ENCODE results near the gene FZR1. TPM values are rescaled to one million over a fixed set of nuclear protein-coding genes. Genes with fewer than 3 reads are reported as not detected.
"Not testable (repeated sequence)": the region's sequence is repeated elsewhere in the genome, so short reads cannot be mapped to it uniquely, and the experiment has no call there.

FZR1 gene
- total RNA-seq, 1 donor from 2014 or later, result 25.5 TPM

GRCh38 chr19:3556978-3557460, 50.9 kb downstream of the FZR1 start:
- FAIRE-seq, result no peak
- H3K36me3 ChIP-seq (ENCODE audit: control insufficient read depth, insufficient read depth, low read length), result peaks cover 1% of the 10 kb centered on the region
- H3K4me3 ChIP-seq (ENCODE audit: low read depth, low read length), result peak overlapping the region; percentile 91
- peak; percentile 44 for DNase-seq (ENCODE audit: low read depth)
- TF ChIP-seq CTCF (IDR thresholded peaks at IDR 0.05; ENCODE audit: insufficient read depth, low read length, severe bottlenecking), result peak; percentile 31
- H3K27me3 ChIP-seq (ENCODE audit: control insufficient read depth, insufficient read depth, low read length), result no peaks in the 10 kb centered on the region

GRCh38 chr19:3557461-3558248, 51.5 kb downstream of the FZR1 start, which contains the start of gene MFSD12:
Gene MFSD12, minus strand, starts transcription at chr19:3557586. Its CDS starts 183 bp downstream, at chr19:3557403.
- TF ChIP-seq CTCF (IDR thresholded peaks at IDR 0.05; ENCODE audit: insufficient read depth, low read length, severe bottlenecking), result no peak
- DNase-seq (ENCODE audit: low read depth) (peak; percentile 86), FAIRE-seq (no peak)
- H3K27me3 ChIP-seq (ENCODE audit: control insufficient read depth, insufficient read depth, low read length), result no peaks in the 10 kb centered on the region
- peak within 1 kb of the TSS; percentile 91 for H3K4me3 ChIP-seq (ENCODE audit: low read depth, low read length)
- peaks cover 1% of the 10 kb centered on the region for H3K36me3 ChIP-seq (ENCODE audit: control insufficient read depth, insufficient read depth, low read length)

- no peak for FAIRE-seq
- no peak for DNase-seq (ENCODE audit: low read depth)
- Histone ChIP-seq H3K27me3 (ENCODE audit: control insufficient read depth, insufficient read depth, low read length) (no peaks in the 10 kb centered on the region), H3K4me3 (ENCODE audit: low read depth, low read length) (no peak overlapping the region), H3K36me3 (ENCODE audit: control insufficient read depth, insufficient read depth, low read length) (no peaks in the 10 kb centered on the region)
- no peak for TF ChIP-seq CTCF (IDR thresholded peaks at IDR 0.05; ENCODE audit: insufficient read depth, low read length, severe bottlenecking)
These were observed 57.8 kb downstream of the FZR1 start for GRCh38 chr19:3563709-3564524.

- Histone ChIP-seq H3K4me3 (ENCODE audit: low read depth, low read length) (no peak overlapping the region), H3K36me3 (ENCODE audit: control insufficient read depth, insufficient read depth, low read length) (no peaks in the 10 kb centered on the region), H3K27me3 (ENCODE audit: control insufficient read depth, insufficient read depth, low read length) (no peaks in the 10 kb centered on the region)
- FAIRE-seq (no peak), DNase-seq (ENCODE audit: low read depth) (no peak)
- no peak for TF ChIP-seq CTCF (IDR thresholded peaks at IDR 0.05; ENCODE audit: insufficient read depth, low read length, severe bottlenecking)
These were observed 59.0 kb downstream of the FZR1 start for GRCh38 chr19:3565139-3565538.

GRCh38 chr19:3570042-3570441, 63.9 kb downstream of the FZR1 start:
- not testable (repeated sequence) for DNase-seq (ENCODE audit: low read depth); H3K36me3 ChIP-seq (ENCODE audit: control insufficient read depth, insufficient read depth, low read length); H3K4me3 ChIP-seq (ENCODE audit: low read depth, low read length); FAIRE-seq; H3K27me3 ChIP-seq (ENCODE audit: control insufficient read depth, insufficient read depth, low read length)

GRCh38 chr19:3570606-3571011, 64.5 kb downstream of the FZR1 start:
- H3K36me3 ChIP-seq (ENCODE audit: control insufficient read depth, insufficient read depth, low read length), result peaks cover 2% of the 10 kb centered on the region
- no peak for TF ChIP-seq CTCF (IDR thresholded peaks at IDR 0.05; ENCODE audit: insufficient read depth, low read length, severe bottlenecking)
- FAIRE-seq (no peak), DNase-seq (ENCODE audit: low read depth) (no peak)
- H3K4me3 ChIP-seq (ENCODE audit: low read depth, low read length), result no peak overlapping the region
- no peaks in the 10 kb centered on the region for H3K27me3 ChIP-seq (ENCODE audit: control insufficient read depth, insufficient read depth, low read length)
